HepG2 (cell line): Measurements from ENCODE around the gene PRKAR2B. TPM values are rescaled to one million over a fixed set of nuclear protein-coding genes. Genes with fewer than 3 reads are reported as not detected.

Experiments
- AHR ChIP-seq: IDR thresholded peaks from 2 replicates; pipeline ENCODE4 v1.6.1; 2018; ENCODE audit warnings: missing genetic modification reagents, missing compliant biosample characterization
- KDM3A ChIP-seq: IDR thresholded peaks from 2 replicates; pipeline ENCODE4 v1.6.1; 2018; ENCODE audit warnings: low read depth, missing compliant biosample characterization
- ONECUT2 ChIP-seq: sonication (generic); formaldehyde crosslinking; IDR thresholded peaks from 2 replicates; pipeline ENCODE4 v1.4.0; 2020; ENCODE audit warnings: missing genetic modification reagents
- SNRNP70 ChIP-seq: fragments of 200-400 bp; formaldehyde crosslinking; IDR thresholded peaks from 2 replicates; pipeline ENCODE4 v1.6.1; 2017; ENCODE audit warnings: mild to moderate bottlenecking, low read depth, low read length, moderate library complexity
- SYNCRIP ChIP-seq: fragments of 200-400 bp; formaldehyde crosslinking; IDR thresholded peaks from 2 replicates; pipeline ENCODE4 v1.6.1; 2018; ENCODE audit warnings: mild to moderate bottlenecking, low read depth, low read length; ENCODE audit not compliant: insufficient read depth
- TCF7L2 ChIP-seq: IDR thresholded peaks from 2 replicates; pipeline ENCODE4 v1.6.1; 2011; ENCODE audit warnings: mild to moderate bottlenecking, low read depth, low read length, moderate library complexity
- ZNF121 ChIP-seq: sonication (generic); formaldehyde crosslinking; IDR thresholded peaks from 2 replicates; pipeline ENCODE4 v1.5.0; 2020; ENCODE audit warnings: mild to moderate bottlenecking, missing genetic modification reagents
- ZNF253 ChIP-seq: sonication (generic); formaldehyde crosslinking; IDR thresholded peaks from 2 replicates; pipeline ENCODE4 v1.8.0; 2022; ENCODE audit warnings: mild to moderate bottlenecking, missing genetic modification reagents, borderline replicate concordance
- ZNF263 ChIP-seq: sonication (generic); formaldehyde crosslinking; IDR thresholded peaks from 2 replicates; pipeline ENCODE4 v1.4.0; 2020; ENCODE audit warnings: missing genetic modification reagents
- ZNF547 ChIP-seq: sonication (generic); formaldehyde crosslinking; IDR thresholded peaks from 2 replicates; pipeline ENCODE4 v1.5.1; 2020; ENCODE audit warnings: mild to moderate bottlenecking, missing genetic modification reagents
- ZNF788 ChIP-seq: sonication (generic); formaldehyde crosslinking; IDR thresholded peaks from 2 replicates; pipeline ENCODE4 v1.5.0; 2020; ENCODE audit warnings: mild to moderate bottlenecking, missing genetic modification reagents, borderline replicate concordance
- ZUFSP ChIP-seq: sonication (generic); formaldehyde crosslinking; IDR thresholded peaks from 2 replicates; pipeline ENCODE4 v1.9.0; 2021; ENCODE audit warnings: missing genetic modification reagents, mild to moderate bottlenecking, borderline replicate concordance
- polyA plus RNA-seq, 8 experiments: library from polyadenylated mRNA; depleted of rRNA in 3 of 8; stranded (reverse) in 7 of 8; unstranded in 1 of 8; fragments of >200 nt; fragmentation: Illumina TruSeq in 4 of 8; extraction: Trizol in 4 of 8; gene quantifications; 2 replicates each; pipeline versions ENCODE4 v1.2.1 to v1.2.3, GENCODE V29; 2011 to 2016; ENCODE audit warnings: low read depth in 4 of 8, missing spikeins in 1 of 8, mixed read lengths in 1 of 8; ENCODE audit not compliant: insufficient read depth in 1 of 8
- total RNA-seq, 5 experiments: library from RNA; depleted of rRNA; stranded (reverse); fragments of >200 nt; fragmentation: Illumina TruSeq; extraction: Trizol; gene quantifications; 2 replicates each; pipeline ENCODE4 v1.2.3, GENCODE V29; 2016; ENCODE audit warnings: low read depth in 1 of 5
- TF ChIP-seq, protein P1 (sequence below): sonication (generic); formaldehyde crosslinking; IDR thresholded peaks from 2 replicates; pipeline ENCODE4 v1.4.0; 2020; ENCODE audit warnings: missing genetic modification reagents, borderline replicate concordance
- TF ChIP-seq, protein P2 (sequence below): sonication (generic); formaldehyde crosslinking; IDR thresholded peaks from 2 replicates; pipeline ENCODE4 v1.4.0; 2020; ENCODE audit warnings: missing genetic modification reagents
- TF ChIP-seq, protein P3 (sequence below): sonication (generic); formaldehyde crosslinking; IDR thresholded peaks from 2 replicates; pipeline ENCODE4 v1.8.0; 2023; ENCODE audit warnings: mild to moderate bottlenecking, missing genetic modification reagents
- TF ChIP-seq, protein P4 (sequence below): sonication (generic); formaldehyde crosslinking; IDR thresholded peaks from 2 replicates; pipeline ENCODE4 v1.8.1; 2023; ENCODE audit warnings: mild to moderate bottlenecking, missing genetic modification reagents

Gene PRKAR2B
- total and polyA plus RNA-seq, 2 of the 13 experiments (the other 11 are each of a cell fraction or from before 2014, with no cell fraction given): not detected

GRCh38 chr7:107169120-107170050 is 124.9 kb downstream of the PRKAR2B start (continued):
- no peak; the same call in 1 of the 2 replicates for TF ChIP-seq ZNF788 (CRISPR knock-in tag)
- no peak for TF ChIP-seq ZNF253 (CRISPR knock-in tag)
- TF ChIP-seq, protein P1, sequence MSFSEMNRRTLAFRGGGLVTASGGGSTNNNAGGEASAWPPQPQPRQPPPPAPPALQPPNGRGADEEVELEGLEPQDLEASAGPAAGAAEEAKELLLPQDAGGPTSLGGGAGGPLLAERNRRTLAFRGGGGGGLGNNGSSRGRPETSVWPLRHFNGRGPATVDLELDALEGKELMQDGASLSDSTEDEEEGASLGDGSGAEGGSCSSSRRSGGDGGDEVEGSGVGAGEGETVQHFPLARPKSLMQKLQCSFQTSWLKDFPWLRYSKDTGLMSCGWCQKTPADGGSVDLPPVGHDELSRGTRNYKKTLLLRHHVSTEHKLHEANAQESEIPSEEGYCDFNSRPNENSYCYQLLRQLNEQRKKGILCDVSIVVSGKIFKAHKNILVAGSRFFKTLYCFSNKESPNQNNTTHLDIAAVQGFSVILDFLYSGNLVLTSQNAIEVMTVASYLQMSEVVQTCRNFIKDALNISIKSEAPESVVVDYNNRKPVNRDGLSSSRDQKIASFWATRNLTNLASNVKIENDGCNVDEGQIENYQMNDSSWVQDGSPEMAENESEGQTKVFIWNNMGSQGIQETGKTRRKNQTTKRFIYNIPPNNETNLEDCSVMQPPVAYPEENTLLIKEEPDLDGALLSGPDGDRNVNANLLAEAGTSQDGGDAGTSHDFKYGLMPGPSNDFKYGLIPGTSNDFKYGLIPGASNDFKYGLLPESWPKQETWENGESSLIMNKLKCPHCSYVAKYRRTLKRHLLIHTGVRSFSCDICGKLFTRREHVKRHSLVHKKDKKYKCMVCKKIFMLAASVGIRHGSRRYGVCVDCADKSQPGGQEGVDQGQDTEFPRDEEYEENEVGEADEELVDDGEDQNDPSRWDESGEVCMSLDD: no peak; the same call in 1 of the 2 replicates
- 0 out of 2 replicates have a peak, but pooled peaks have one; percentile 42 for TF ChIP-seq ONECUT2 (CRISPR knock-in tag)
- TF ChIP-seq, protein P2, sequence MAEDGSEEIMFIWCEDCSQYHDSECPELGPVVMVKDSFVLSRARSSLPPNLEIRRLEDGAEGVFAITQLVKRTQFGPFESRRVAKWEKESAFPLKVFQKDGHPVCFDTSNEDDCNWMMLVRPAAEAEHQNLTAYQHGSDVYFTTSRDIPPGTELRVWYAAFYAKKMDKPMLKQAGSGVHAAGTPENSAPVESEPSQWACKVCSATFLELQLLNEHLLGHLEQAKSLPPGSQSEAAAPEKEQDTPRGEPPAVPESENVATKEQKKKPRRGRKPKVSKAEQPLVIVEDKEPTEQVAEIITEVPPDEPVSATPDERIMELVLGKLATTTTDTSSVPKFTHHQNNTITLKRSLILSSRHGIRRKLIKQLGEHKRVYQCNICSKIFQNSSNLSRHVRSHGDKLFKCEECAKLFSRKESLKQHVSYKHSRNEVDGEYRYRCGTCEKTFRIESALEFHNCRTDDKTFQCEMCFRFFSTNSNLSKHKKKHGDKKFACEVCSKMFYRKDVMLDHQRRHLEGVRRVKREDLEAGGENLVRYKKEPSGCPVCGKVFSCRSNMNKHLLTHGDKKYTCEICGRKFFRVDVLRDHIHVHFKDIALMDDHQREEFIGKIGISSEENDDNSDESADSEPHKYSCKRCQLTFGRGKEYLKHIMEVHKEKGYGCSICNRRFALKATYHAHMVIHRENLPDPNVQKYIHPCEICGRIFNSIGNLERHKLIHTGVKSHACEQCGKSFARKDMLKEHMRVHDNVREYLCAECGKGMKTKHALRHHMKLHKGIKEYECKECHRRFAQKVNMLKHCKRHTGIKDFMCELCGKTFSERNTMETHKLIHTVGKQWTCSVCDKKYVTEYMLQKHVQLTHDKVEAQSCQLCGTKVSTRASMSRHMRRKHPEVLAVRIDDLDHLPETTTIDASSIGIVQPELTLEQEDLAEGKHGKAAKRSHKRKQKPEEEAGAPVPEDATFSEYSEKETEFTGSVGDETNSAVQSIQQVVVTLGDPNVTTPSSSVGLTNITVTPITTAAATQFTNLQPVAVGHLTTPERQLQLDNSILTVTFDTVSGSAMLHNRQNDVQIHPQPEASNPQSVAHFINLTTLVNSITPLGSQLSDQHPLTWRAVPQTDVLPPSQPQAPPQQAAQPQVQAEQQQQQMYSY (CRISPR knock-in tag): peak; percentile 66
- no peak for TF ChIP-seq SYNCRIP
- 0 out of 2 replicates have a peak, but pooled peaks have one; percentile 48 for TF ChIP-seq KDM3A
- no peak for TF ChIP-seq AHR
- 0 out of 2 replicates have a peak, but pooled peaks have one; percentile 40 for TF ChIP-seq ZNF547 (CRISPR knock-in tag)
- TF ChIP-seq, protein P3, sequence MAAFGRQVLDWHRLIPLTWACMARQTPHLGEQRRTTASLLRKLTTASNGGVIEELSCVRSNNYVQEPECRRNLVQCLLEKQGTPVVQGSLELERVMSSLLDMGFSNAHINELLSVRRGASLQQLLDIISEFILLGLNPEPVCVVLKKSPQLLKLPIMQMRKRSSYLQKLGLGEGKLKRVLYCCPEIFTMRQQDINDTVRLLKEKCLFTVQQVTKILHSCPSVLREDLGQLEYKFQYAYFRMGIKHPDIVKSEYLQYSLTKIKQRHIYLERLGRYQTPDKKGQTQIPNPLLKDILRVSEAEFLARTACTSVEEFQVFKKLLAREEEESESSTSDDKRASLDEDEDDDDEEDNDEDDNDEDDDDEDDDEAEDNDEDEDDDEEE (CRISPR knock-in tag): no peak
- no peak for TF ChIP-seq ZUFSP (CRISPR knock-in tag)
- TF ChIP-seq ZNF263 (CRISPR knock-in tag): peak; percentile 41; the same call in 1 of the 2 replicates
- TF ChIP-seq SNRNP70: no peak
- TF ChIP-seq, protein P4, sequence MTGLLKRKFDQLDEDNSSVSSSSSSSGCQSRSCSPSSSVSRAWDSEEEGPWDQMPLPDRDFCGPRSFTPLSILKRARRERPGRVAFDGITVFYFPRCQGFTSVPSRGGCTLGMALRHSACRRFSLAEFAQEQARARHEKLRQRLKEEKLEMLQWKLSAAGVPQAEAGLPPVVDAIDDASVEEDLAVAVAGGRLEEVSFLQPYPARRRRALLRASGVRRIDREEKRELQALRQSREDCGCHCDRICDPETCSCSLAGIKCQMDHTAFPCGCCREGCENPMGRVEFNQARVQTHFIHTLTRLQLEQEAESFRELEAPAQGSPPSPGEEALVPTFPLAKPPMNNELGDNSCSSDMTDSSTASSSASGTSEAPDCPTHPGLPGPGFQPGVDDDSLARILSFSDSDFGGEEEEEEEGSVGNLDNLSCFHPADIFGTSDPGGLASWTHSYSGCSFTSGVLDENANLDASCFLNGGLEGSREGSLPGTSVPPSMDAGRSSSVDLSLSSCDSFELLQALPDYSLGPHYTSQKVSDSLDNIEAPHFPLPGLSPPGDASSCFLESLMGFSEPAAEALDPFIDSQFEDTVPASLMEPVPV (CRISPR knock-in tag): peak; percentile 66
- no peak for TF ChIP-seq TCF7L2
- TF ChIP-seq ZNF121 (CRISPR knock-in tag): peak; percentile 28; the same call in 1 of the 2 replicates
